Upper lobe of left lung (tissue), 6 donors: ENCODE data around the gene SOX21. TPM values are rescaled to one million over a fixed set of nuclear protein-coding genes. Genes with fewer than 3 reads are reported as not detected.

Experiments used
- ATAC-seq, 2 donors: fragments of 200-7000 bp; cut with Tn5 transposase; one replicate each; pipeline ENCODE4 v1.9.1; 2022; ENCODE audit warnings: mild to moderate bottlenecking in 2 of 2, moderate library complexity in 2 of 2; ENCODE audit not compliant: low FRiP score in 2 of 2
- DNase-seq, 2 donors: peaks; one replicate each; pipeline ENCODE4 v3.0.0-alpha.2; 2019 to 2020
- H3K27ac ChIP-seq, 4 donors: fragments of 200-600 bp; sonication (generic); one replicate each; pipeline ENCODE4 v1.5.1; 2016 to 2019
- H3K27me3 ChIP-seq, 4 donors: fragments of 200-600 bp; sonication (generic); one replicate each; pipeline ENCODE4 v1.5.1; 2017 to 2019
- H3K36me3 ChIP-seq, 4 donors: fragments of 200-600 bp; sonication (generic); one replicate each; pipeline ENCODE4 v1.5.1; 2016 to 2019
- H3K4me1 ChIP-seq, 4 donors: fragments of 200-600 bp; sonication (generic); one replicate each; pipeline ENCODE4 v1.5.1; 2018 to 2019
- H3K4me3 ChIP-seq, 4 donors: fragments of 200-600 bp; sonication (generic); one replicate each; pipeline ENCODE4 v1.5.1; 2017 to 2019; ENCODE audit warnings: mild to moderate bottlenecking in 2 of 4, moderate library complexity in 1 of 4
- H3K9me3 ChIP-seq, 4 donors: fragments of 200-600 bp; sonication (generic); one replicate each; pipeline ENCODE4 v1.5.1; 2018 to 2019
- CTCF ChIP-seq, 6 experiments: fragments of 450-650 bp in 4 of 6; fragments of 200-600 bp in 2 of 6; sonication (generic) in 2 of 6; IDR thresholded peaks; one replicate each; pipeline ENCODE4 v1.5.1; 2016 to 2019; ENCODE audit warnings: antibody characterized with exemption in 6 of 6
- EP300 ChIP-seq, 4 donors: sonication (generic); formaldehyde crosslinking; IDR thresholded peaks; one replicate each; pipeline ENCODE4 v1.5.1; 2017; ENCODE audit warnings: antibody characterized with exemption in 4 of 4, control low read depth in 2 of 4
- POLR2A ChIP-seq, 4 donors: fragments of 450-650 bp; IDR thresholded peaks; one replicate each; pipeline ENCODE4 v1.5.1; 2016 to 2017; ENCODE audit warnings: antibody characterized with exemption in 4 of 4, mild to moderate bottlenecking in 2 of 4
- POLR2AphosphoS5 ChIP-seq, 2 donors: sonication (generic); formaldehyde crosslinking; IDR thresholded peaks; one replicate each; pipeline ENCODE4 v1.5.1; 2017; ENCODE audit warnings: antibody characterized with exemption in 2 of 2
- WGBS, 2 donors: methylation state at CpG; one replicate each; pipeline ENCODE4 v1.1.5; 2017 to 2018; 5-methylcytosine and 5-hydroxymethylcytosine counted together
- total RNA-seq, 6 donors: library from RNA; depleted of rRNA in 4 of 6; stranded (reverse); fragments of >200 nt in 4 of 6; gene quantifications; one replicate each; pipeline versions ENCODE4 v1.1.0 to v1.2.1, GENCODE V29; 2016 to 2021
- donor health status: DM: no; HTN: no; CAD: no; lungs with moderate emphysema.
- donor health status: DM: no; HTN: yes; CAD: no; lungs with severe emphysema.

SOX21 gene
- total RNA-seq, 6 donors from 2014 or later: 0.13 to 0.79 TPM; not detected in 4

DNA sequence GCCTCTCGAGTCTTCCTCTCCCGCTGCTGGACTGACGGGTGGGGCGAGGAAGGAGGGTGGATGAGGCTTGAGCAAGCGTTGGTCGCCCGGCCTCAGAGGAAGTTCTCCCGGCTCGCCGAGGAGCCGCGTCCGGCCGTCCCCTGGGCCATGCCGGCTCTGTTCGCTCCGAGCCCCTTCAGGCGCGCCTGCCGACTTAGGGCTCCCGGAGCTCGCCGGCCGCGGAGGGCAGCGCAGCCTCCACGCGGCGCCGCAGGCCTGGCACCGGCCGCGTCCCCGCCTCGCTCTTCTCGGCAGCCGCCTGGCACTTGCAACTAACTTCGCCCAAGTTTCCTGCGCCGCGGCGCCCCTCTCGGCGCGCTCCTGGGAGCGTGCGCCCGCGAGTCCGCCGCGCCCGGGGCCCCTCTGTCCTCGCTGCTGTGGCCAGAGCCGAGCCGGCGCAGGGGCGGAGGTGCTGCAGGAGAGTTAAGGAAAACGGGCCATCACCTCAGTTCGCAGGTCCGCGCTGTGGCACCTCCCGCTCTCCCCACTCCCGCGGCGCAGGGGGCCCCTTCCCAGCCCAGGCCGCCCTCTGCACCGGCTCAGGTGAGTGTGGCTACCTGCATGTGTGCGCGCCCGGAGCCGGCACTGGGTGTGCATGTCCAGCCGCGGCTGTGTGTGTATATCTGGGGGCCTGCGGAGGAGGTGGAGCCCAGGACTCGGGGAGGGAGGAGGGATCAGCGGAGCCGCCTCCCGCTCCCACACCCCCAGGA, 641 bp upstream of the SOX21 start:
- Histone ChIP-seq H3K27me3 (peaks cover 0 to 55% (median 34%) of the 10 kb centered on the region in 4 donors), H3K27ac (peak overlapping the region in 1 of 4 donors; percentile 32), H3K9me3 (no peaks in the 10 kb centered on the region), H3K36me3 (no peaks in the 10 kb centered on the region), H3K4me3 (peak overlapping the region in 3 of 4 donors; percentile 29 to 44 (median 36)), H3K4me1 (peaks cover 26 to 34% (median 31%) of the 10 kb centered on the region in 4 donors)
- WGBS, 2 donors: 1 to 3% methylated on average over 14 to 48 of the region's 79 CpGs
- peak in 1 of 2 donors; percentile 86 for DNase-seq
- ATAC-seq: peak; percentile 52 to 68
- TF ChIP-seq POLR2AphosphoS5 (IDR thresholded peaks at IDR 0.05) (no peak), CTCF (IDR thresholded peaks at IDR 0.05) (no peak), POLR2A (IDR thresholded peaks at IDR 0.05) (no peak), EP300 (IDR thresholded peaks at IDR 0.05) (no peak)

- H3K4me1 ChIP-seq: peaks cover 30 to 41% (median 37%) of the 10 kb centered on the region in 4 donors
Observed at GRCh38 chr13:94711561-94712286, 621 bp downstream of the SOX21 start.

GRCh38 chr13:94710881-94711560, 1.3 kb downstream of the SOX21 start:
- no peaks in the 10 kb centered on the region for H3K36me3 ChIP-seq
- TF ChIP-seq POLR2AphosphoS5 (IDR thresholded peaks at IDR 0.05) (no peak), POLR2A (IDR thresholded peaks at IDR 0.05) (no peak), CTCF (IDR thresholded peaks at IDR 0.05) (peak in 3 of 6 experiments; percentile 10 to 15 (median 15)), EP300 (IDR thresholded peaks at IDR 0.05) (no peak)
- H3K4me3 ChIP-seq: peak overlapping the region in 3 of 4 donors; percentile 29 to 36 (median 36)
- WGBS, 2 donors: 5 to 8% methylated on average over 7 to 53 of the region's 81 CpGs
- DNase-seq (peak in 1 of 2 donors; percentile 85), ATAC-seq (no peak)
- no peak overlapping the region for H3K27ac ChIP-seq
- H3K27me3 ChIP-seq: peaks cover 0 to 75% (median 37%) of the 10 kb centered on the region in 4 donors
- peaks cover 30 to 43% (median 37%) of the 10 kb centered on the region in 4 donors for H3K4me1 ChIP-seq
- no peaks in the 10 kb centered on the region for H3K9me3 ChIP-seq

More at GRCh38 chr13:94711561-94712286, 621 bp downstream of the SOX21 start:
- DNase-seq (peak in 1 of 2 donors; percentile 84), ATAC-seq (peak in 1 of 2 donors; percentile 35)
- WGBS, 2 donors: 3% methylated on average over 43 of the region's 97 CpGs; no CpG with 5 or more reads in 1 of the 2 donors
- Histone ChIP-seq H3K9me3 (no peaks in the 10 kb centered on the region), H3K27me3 (peaks cover 0 to 67% (median 37%) of the 10 kb centered on the region in 4 donors), H3K27ac (no peak overlapping the region), H3K4me3 (peak overlapping the region in 3 of 4 donors; percentile 29 to 44 (median 36)), H3K36me3 (no peaks in the 10 kb centered on the region)
- TF ChIP-seq POLR2A (IDR thresholded peaks at IDR 0.05) (no peak), EP300 (IDR thresholded peaks at IDR 0.05) (no peak), CTCF (IDR thresholded peaks at IDR 0.05) (no peak), POLR2AphosphoS5 (IDR thresholded peaks at IDR 0.05) (no peak)

DNA sequence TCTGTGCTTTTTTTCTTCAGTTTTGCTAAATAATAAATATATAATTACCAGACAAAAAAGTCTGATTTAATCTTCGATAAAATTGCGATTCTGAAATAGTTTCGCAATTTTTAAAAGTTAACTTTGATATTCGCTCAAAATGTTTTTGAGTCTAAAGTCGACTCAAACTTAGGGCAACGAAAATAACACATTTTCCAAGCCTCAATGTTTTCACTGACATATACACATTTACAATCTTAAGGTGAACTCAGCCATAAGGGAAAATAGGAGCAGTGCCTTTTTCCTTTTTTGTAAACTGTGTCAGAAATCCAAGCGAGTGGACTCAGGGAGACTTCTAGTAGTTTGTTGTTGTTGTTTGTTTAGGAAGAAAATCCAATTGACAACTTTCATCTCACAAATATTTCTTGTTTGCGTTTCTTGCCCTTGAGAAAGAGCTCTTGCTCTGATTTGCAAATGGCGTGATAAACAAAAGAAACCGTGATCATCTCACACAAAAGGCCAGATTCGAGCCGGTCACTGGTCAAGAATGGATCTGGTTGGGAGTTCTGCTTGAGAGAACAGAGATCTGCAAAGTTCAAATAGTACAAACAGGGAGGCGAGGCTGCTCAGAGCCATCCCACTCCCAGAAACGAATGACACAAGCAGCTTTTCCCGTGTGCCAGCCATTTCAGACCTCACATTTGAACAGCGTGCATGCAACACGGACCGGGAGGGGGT, 2.1 kb downstream of the SOX21 start:
- H3K36me3 ChIP-seq: no peaks in the 10 kb centered on the region
- DNase-seq (no peak), ATAC-seq (no peak)
- H3K27me3 ChIP-seq: peaks cover 0 to 82% (median 39%) of the 10 kb centered on the region in 4 donors
- H3K4me1 ChIP-seq: peaks cover 30 to 48% (median 37%) of the 10 kb centered on the region in 4 donors
- no peak overlapping the region for H3K27ac ChIP-seq
- H3K9me3 ChIP-seq: no peaks in the 10 kb centered on the region
- no peak overlapping the region for H3K4me3 ChIP-seq
- no peak for TF ChIP-seq CTCF (IDR thresholded peaks at IDR 0.05)
- TF ChIP-seq EP300 (IDR thresholded peaks at IDR 0.05): no peak
- TF ChIP-seq POLR2A (IDR thresholded peaks at IDR 0.05): no peak
- no peak for TF ChIP-seq POLR2AphosphoS5 (IDR thresholded peaks at IDR 0.05)
- 11 to 13% methylated on average over 18 of the region's 18 CpGs for WGBS, 2 donors
